Measurements from ENCODE around the gene HARBI1.

- no peak for TF ChIP-seq POLR2A (IDR thresholded peaks at IDR 0.05)
- no peak for TF ChIP-seq CTCF (IDR thresholded peaks at IDR 0.05)
Measured at GRCh38 chr11:46564459-46564858, 52.6 kb downstream of the HARBI1 start.
